Activated T-helper 2 cell treated with anti-CD3 and anti-CD28 coated beads, Interferon-gamma antibody, Interleukin-2, Interleukin-4, amounts not matched to agents 10 μg/mL and 5 μg/mL and 100 μg/mL, durations not matched to agents 14 hours and 24 hours and 36 hours (primary cell): ENCODE results near the gene LGALS16. TPM values are rescaled to one million over a fixed set of nuclear protein-coding genes. Genes with fewer than 3 reads are reported as not detected.
A peak's percentile ranks its signal among the peaks of the same experiment; 100 is the strongest.
"Not testable (repeated sequence)": the region's sequence is repeated elsewhere in the genome, so short reads cannot be mapped to it uniquely, and the experiment has no call there.

Source experiments
- DNase-seq: peaks from one replicate; pipeline ENCODE4 v3.0.0; 2021; ENCODE audit warnings: low spot score
- H3K27ac Mint-ChIP-seq: one replicate; pipeline ENCODE4 v1.8.0; 2021; ENCODE audit warnings: mixed read lengths
- H3K27me3 Mint-ChIP-seq: one replicate; pipeline ENCODE4 v1.8.0; 2021; ENCODE audit warnings: low read depth, mixed read lengths
- H3K36me3 Mint-ChIP-seq: one replicate; pipeline ENCODE4 v1.8.0; 2021; ENCODE audit warnings: low read depth, mixed read lengths
- H3K4me1 Mint-ChIP-seq: one replicate; pipeline ENCODE4 v1.8.0; 2021; ENCODE audit warnings: low read depth, mixed read lengths
- H3K4me3 Mint-ChIP-seq: one replicate; pipeline ENCODE4 v1.8.0; 2021; ENCODE audit warnings: low read depth, mild to moderate bottlenecking, moderate library complexity, mixed read lengths
- H3K9me3 Mint-ChIP-seq: one replicate; pipeline ENCODE4 v1.8.0; 2021; ENCODE audit warnings: mixed read lengths
- intact Hi-C: fragments of 100-400 bp; cut with micrococcal nuclease; formaldehyde crosslinking; loops from one replicate; pipeline ENCODE4 v1.15.1; 2023
- total RNA-seq: library from RNA; stranded (reverse); gene quantifications from 2 replicates; pipeline ENCODE4 v1.2.3, GENCODE V29; 2022

The LGALS16 gene
- total RNA-seq, 1 donor from 2014 or later, result not detected

DNA sequence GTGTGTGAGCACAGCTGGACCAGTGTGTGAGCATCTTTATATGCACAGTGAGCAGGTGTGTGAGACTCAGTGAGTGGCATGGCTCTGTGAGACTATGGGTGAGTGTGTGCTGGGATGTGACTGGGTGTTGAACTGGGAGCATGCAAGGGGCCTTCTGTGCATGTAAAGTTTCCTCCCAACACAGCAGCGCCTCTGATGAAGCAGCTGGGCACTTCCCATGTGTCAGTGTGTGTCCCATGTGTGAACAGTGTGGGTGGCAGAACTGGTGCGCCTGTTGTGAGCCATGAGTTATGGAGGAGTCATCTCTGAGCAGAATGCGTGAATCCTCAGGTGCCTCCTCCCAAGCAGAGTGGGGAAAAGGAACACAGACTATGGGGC is 24.1 kb downstream of the LGALS16 start:
- Mint-ChIP-seq H3K4me1 (peaks cover 39% of the 10 kb centered on the region), H3K9me3 (no peaks in the 10 kb centered on the region), H3K27ac (peak overlapping the region; percentile 56), H3K4me3 (peak overlapping the region; percentile 55), H3K36me3 (no peaks in the 10 kb centered on the region), H3K27me3 (peaks cover 7% of the 10 kb centered on the region)
- intact Hi-C loops, result loop anchor here (1.0 to 10.0 kb wide), 4 partner anchors 25 to 165 kb away; partner anchors contain the start of genes FBL and LGALS14
- no peak for DNase-seq

DNA sequence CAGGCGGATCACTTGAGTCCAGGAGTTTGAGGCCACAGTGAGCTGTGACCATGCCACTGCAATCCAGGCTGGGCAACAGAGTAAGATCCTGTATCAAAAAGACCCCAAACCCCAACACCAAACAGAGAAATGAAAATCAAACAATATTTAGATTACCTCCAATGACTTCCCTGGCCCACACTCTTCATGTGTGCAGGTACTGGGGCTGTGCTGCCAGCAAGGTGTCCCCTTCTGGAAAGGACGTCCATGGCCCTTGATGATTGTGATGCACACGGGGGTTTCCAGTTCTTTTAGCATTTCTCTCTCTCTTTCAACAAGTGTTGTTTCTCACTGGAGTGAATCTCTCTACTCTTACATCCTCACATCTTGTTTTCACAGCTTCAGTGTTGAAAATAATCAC is 24.9 kb downstream of the LGALS16 start:
- no peak overlapping the region for H3K27ac Mint-ChIP-seq
- H3K27me3 Mint-ChIP-seq, result peaks cover 7% of the 10 kb centered on the region
- no peaks in the 10 kb centered on the region for H3K36me3 Mint-ChIP-seq
- H3K9me3 Mint-ChIP-seq, result no peaks in the 10 kb centered on the region
- peaks cover 34% of the 10 kb centered on the region for H3K4me1 Mint-ChIP-seq
- H3K4me3 Mint-ChIP-seq, result no peak overlapping the region
- intact Hi-C loops, result loop anchor here (1.0 kb wide), 1 partner anchor 60 kb away; no protein-coding TSS in a partner anchor
- DNase-seq, result no peak

DNA sequence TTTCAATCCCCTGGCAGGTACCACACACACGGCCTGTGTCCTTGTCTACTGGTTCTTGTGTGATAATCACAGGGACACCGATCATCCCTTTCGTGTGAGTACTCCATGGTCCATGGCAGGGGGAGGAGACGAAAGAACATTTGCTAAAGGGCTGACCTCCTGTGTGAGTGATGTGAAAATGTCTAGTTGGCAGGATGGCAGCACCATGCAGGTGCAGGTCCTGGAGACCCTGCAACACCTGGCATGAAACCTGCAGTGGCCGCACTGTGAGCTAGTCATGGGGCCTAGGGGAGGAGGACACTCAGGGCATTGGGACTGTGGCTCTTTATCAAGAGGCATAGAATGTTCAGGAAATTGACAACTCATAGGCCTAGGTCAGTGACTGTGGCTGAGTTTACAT is 25.7 kb downstream of the LGALS16 start:
- Mint-ChIP-seq H3K4me3 (no peak overlapping the region), H3K27me3 (peaks cover 11% of the 10 kb centered on the region), H3K4me1 (peaks cover 28% of the 10 kb centered on the region), H3K9me3 (no peaks in the 10 kb centered on the region), H3K36me3 (no peaks in the 10 kb centered on the region), H3K27ac (no peak overlapping the region)
- intact Hi-C loops, result no loop called here
- DNase-seq, result no peak

DNA sequence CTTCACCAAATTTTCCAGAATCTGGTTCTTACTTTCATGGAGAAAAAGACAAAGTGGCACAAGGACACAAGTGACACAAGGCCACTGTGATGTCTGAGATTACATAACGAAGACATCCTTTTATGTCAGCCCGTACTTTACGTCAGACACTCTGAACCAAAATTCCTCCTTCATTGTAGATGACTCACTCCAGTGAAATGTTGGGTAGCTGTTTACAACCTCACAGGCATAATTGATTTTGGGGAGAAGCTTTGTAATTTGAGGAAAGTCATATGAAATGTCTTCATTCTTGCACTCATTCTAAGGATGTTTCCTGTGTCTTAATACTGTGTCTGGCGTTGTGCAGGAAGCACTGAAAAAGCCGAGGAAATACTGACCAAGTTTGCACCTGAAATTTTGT is 28.6 kb downstream of the LGALS16 start:
- Mint-ChIP-seq H3K27ac (no peak overlapping the region), H3K4me1 (peaks cover 18% of the 10 kb centered on the region), H3K4me3 (no peak overlapping the region), H3K27me3 (peaks cover 12% of the 10 kb centered on the region), H3K36me3 (no peaks in the 10 kb centered on the region), H3K9me3 (no peaks in the 10 kb centered on the region)
- intact Hi-C loops, result no loop called here
- DNase-seq, result no peak

DNA sequence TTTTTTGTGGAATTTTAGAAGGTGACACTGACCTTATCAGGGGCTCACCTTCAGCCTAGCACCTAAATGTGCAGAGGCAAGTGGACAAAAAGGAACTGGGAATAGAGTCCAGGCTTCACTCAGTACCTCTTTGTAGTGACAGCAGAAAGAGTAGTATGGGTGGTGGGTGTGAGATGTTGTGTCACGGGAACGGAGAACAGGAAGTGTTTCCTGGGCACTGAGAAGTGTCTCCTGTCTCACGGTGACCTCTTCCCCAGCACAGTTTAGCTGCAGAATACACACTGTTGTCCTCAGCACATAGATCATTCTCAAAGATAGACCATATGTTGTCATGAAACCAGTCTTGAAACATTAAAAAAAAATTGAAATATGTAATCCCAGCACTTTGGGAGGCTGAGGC is 31.0 kb downstream of the LGALS16 start:
- peaks cover 23% of the 10 kb centered on the region for H3K27me3 Mint-ChIP-seq
- no peak for DNase-seq
- no peaks in the 10 kb centered on the region for H3K36me3 Mint-ChIP-seq
- H3K4me1 Mint-ChIP-seq, result peaks cover 5% of the 10 kb centered on the region
- intact Hi-C loops, result no loop called here
- H3K27ac Mint-ChIP-seq, result no peak overlapping the region
- no peak overlapping the region for H3K4me3 Mint-ChIP-seq
- H3K9me3 Mint-ChIP-seq, result no peaks in the 10 kb centered on the region

DNA sequence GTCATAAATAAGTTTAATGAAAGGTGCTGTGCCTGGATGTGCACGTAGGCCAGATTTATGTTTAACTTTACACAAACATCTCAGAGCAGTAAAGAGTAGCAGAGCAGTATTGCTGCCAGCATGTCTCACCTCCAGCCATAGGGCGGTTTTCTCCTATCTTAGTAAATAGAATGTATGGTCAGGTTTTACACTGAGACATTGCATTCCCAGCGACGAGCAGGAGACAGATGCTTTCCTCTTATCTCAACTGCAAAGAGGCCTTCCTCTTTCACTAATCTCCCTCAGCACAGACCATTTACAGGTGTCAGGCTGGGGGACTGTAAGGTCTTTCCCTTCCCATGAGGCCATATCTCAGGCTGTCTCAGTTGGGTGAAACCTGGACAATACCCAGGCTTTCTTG is 32.9 kb downstream of the LGALS16 start:
- H3K4me1 Mint-ChIP-seq, DNase-seq, H3K36me3 Mint-ChIP-seq, H3K27ac Mint-ChIP-seq, intact Hi-C loops, H3K4me3 Mint-ChIP-seq, H3K9me3 Mint-ChIP-seq: not testable (repeated sequence)
- H3K27me3 Mint-ChIP-seq, result peaks cover 22% of the 10 kb centered on the region

DNA sequence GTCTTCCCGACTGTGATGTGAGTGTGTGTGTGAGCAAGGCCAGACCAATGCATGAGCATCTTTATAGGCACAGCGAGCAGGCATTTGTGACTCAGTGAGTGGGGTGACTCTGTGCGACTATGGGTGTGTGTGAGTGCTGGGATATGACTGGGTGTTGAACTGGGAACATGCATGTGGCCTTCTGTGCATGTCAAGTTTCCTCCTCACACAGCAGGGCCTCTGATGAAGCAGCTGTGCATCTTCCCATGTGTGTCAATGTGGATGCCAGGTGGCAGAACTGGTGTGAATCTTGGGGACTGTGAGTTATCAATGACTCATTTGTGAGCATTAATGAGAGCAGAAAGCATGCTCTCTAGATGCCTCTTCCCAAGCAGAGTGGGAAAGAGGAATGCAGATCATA is 36.5 kb downstream of the LGALS16 start:
- Mint-ChIP-seq H3K9me3 (no peaks in the 10 kb centered on the region), H3K27me3 (peaks cover 36% of the 10 kb centered on the region), H3K27ac (no peak overlapping the region), H3K4me1 (no peaks in the 10 kb centered on the region), H3K4me3 (no peak overlapping the region), H3K36me3 (no peaks in the 10 kb centered on the region)
- intact Hi-C loops, result no loop called here
- no peak for DNase-seq

DNA sequence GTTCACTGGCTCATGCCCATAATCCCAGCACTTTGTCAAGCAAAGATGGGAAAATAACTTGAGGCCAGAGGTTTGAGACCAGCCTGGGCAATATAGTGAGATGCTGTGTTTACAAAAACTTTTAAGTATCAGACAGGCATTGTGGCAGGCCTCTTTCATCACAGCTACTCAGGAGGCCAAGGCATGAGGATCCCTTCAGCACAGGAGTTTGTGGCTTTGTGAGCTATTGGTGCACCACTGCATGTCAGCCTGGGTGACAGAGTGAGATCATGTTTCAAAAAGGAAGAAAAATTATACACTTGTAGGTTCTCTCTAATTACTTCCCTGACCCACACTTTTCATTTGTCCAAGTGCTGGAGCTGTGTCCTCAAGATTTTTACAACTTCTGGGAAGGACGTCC is 37.1 kb downstream of the LGALS16 start:
- Mint-ChIP-seq H3K27ac (no peak overlapping the region), H3K36me3 (no peaks in the 10 kb centered on the region), H3K27me3 (peaks cover 41% of the 10 kb centered on the region), H3K4me1 (no peaks in the 10 kb centered on the region), H3K9me3 (no peaks in the 10 kb centered on the region), H3K4me3 (no peak overlapping the region)
- no peak for DNase-seq
- intact Hi-C loops, result no loop called here

DNA sequence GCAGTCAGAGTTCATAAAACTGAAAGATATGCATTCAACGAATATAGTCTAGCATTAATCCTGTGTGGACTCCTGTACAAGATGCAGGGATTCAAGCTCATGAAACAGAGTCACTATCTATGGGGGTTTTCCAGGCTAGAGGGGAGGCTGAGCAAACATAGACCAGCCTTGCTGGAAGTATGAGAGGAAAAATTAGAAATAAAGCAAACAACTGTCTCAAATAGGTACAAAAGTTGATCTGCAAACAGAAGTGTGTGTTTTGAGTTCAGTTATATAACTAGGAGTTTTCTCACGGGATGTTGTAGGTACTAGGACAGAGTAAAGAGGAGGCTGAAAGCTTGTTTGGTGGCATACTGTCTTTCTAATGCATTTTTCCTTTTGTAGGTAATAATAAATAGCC is 40.0 kb downstream of the LGALS16 start:
- H3K36me3 Mint-ChIP-seq, result no peaks in the 10 kb centered on the region
- H3K4me3 Mint-ChIP-seq, result no peak overlapping the region
- peaks cover 3% of the 10 kb centered on the region for H3K4me1 Mint-ChIP-seq
- H3K27me3 Mint-ChIP-seq, result peaks cover 46% of the 10 kb centered on the region
- no peaks in the 10 kb centered on the region for H3K9me3 Mint-ChIP-seq
- no peak overlapping the region for H3K27ac Mint-ChIP-seq
- DNase-seq, result no peak
- intact Hi-C loops, result no loop called here

DNA sequence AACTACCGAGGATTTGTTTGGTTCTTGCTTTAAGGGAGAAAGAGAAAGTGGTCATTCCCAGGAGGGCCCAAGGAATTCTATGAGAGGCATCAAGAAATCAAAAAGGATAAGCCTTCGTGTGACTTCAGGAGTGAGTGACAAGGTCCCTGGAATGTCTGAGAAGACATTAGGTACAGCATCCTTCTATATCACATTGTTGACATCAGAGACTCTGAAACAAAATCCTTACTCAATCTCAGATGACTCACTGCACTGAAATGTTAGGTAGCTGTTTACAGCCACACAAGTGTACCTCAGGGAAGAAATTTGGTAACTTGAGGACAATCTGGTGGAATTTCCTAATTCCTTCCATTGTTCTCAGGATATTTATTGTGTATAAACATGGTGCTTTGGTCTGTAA is 40.7 kb downstream of the LGALS16 start:
- Mint-ChIP-seq H3K4me1 (peaks cover 3% of the 10 kb centered on the region), H3K27me3 (peaks cover 47% of the 10 kb centered on the region), H3K36me3 (no peaks in the 10 kb centered on the region), H3K27ac (no peak overlapping the region), H3K9me3 (no peaks in the 10 kb centered on the region), H3K4me3 (no peak overlapping the region)
- no peak for DNase-seq
- intact Hi-C loops, result no loop called here

DNA sequence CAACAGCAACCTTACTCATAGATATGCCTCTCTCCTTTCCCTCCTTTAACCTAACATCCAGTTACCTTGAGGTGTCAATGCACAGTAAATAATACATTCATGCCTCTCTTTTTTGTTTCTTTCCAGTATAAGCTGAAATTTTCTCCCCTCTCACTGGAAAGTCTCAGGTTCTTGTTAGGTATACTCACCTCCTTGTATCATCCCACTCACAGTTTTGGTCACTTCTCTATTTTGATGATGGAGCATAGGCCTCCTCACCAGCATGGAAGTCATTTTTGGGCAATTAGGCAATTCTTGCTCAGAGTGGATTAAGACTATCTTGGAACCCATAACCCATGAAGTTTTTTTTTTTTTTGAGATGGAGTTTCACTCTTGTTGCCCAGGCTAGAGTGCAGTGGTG is 42.8 kb downstream of the LGALS16 start:
- Mint-ChIP-seq H3K36me3 (no peaks in the 10 kb centered on the region), H3K27me3 (peaks cover 48% of the 10 kb centered on the region), H3K4me3 (no peak overlapping the region)

DNA sequence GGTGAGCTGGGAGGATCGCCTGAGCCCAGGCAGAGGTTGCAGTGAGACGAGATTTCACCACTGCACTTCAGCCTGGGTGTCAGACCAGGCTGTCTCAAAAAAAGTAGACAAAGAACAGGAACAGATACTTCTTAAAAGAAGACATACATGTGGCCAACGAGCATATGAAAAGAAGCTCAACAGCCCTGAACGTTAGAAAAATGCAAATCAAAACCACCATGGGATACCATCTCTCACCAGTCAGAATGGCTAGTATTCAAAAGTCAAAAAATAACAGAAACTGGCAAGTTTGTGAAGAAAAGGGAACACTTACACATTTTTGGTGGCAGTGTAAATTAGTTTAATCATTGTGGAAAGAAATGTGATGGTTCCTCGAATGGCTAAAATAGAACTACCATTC is 45.6 kb downstream of the LGALS16 start:
- Mint-ChIP-seq H3K9me3 (no peaks in the 10 kb centered on the region), H3K4me1 (peaks cover 22% of the 10 kb centered on the region), H3K27me3 (peaks cover 37% of the 10 kb centered on the region), H3K27ac (no peak overlapping the region), H3K4me3 (no peak overlapping the region), H3K36me3 (no peaks in the 10 kb centered on the region)
- DNase-seq, result no peak
- intact Hi-C loops, result no loop called here

More for the DNA sequence above, 42.8 kb downstream of the LGALS16 start:
- intact Hi-C loops, result no loop called here
- DNase-seq, result no peak
- Mint-ChIP-seq H3K27ac (no peak overlapping the region), H3K4me1 (peaks cover 3% of the 10 kb centered on the region), H3K9me3 (no peaks in the 10 kb centered on the region)

DNA sequence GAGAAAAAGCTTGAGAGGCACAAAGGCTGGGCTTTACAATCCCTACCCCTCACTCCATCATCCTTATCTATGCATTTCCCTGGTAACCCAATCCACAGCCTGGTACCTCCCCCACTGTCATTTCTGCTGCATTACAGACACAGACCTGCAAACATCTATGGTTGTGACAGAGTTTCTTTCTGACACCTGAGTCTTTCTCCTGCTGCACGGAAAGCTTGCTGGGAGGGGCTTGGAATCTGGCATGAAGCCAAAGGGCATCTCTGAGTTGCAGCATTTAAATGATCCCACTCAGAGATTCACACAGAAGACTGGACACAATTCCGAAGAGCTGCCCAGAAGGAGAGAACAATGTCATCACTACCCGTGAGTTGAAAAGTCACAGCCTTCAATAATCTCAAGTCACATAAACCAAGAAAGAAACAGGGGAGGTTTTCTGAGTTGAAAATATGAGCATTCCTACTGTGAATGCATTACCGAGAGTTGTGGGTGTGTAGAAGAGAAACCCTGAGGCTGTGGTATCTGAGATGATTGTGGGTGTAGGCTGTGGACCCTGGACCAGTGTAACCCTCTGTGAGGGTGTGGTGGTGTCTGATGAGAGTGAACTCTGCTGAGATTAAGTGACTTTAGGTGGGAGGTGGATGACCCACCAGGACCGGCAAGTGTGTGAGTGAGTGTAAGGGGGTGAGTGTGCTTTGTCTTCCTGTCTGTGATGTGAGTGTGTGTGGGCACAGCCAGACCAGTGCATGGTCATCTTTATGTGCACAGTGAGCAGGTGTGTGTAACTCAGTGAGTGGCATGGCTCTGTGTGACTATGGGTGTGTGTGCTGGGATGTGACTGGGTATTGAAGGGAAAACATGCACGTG is 48.7 kb downstream of the LGALS16 start, which contains the start of gene LGALS14:
LGALS14 (plus strand) TSS at position 301 of the 864 bp plus-strand sequence; CDS start at position 349, 48 bp downstream.
- Mint-ChIP-seq H3K9me3 (no peaks in the 10 kb centered on the region), H3K4me1 (peaks cover 20% of the 10 kb centered on the region), H3K36me3 (no peaks in the 10 kb centered on the region), H3K27ac (peak within 1 kb of the TSS; percentile 56), H3K27me3 (peaks cover 19% of the 10 kb centered on the region), H3K4me3 (no peak within 1 kb of the TSS)
- no peak for DNase-seq
- intact Hi-C loops, result loop anchor here (1.0 kb wide), 1 partner anchor 25 kb away; no protein-coding TSS in a partner anchor
